HG02763 (cell line): ENCODE measurements around the gene DRGX.

ENCODE experiments used
- ATAC-seq: cut with Tn5 transposase; IDR thresholded peaks from one replicate; pipeline ENCODE4 v1.9.1; 2021; ENCODE audit warnings: mild to moderate bottlenecking, moderate library complexity; ENCODE audit not compliant: unreplicated experiment

The DRGX gene

GRCh38 chr10:49349390-49349789 lies 46.5 kb downstream of the DRGX start:
- ATAC-seq = no peak

- no peak for ATAC-seq
Measured at GRCh38 chr10:49348593-49348992, 47.3 kb downstream of the DRGX start.

GRCh38 chr10:49347827-49348226 lies 48.1 kb downstream of the DRGX start:
- no peak for ATAC-seq

- ATAC-seq = no peak
Measured at GRCh38 chr10:49347342-49347741, 48.5 kb downstream of the DRGX start.

GRCh38 chr10:49344840-49345239 lies 51.0 kb downstream of the DRGX start:
- ATAC-seq = no peak

GRCh38 chr10:49338604-49339003 lies 57.3 kb downstream of the DRGX start:
- no peak for ATAC-seq

- ATAC-seq = no peak
Measured at GRCh38 chr10:49335364-49335972, 60.4 kb downstream of the DRGX start.

- no peak for ATAC-seq
Measured at GRCh38 chr10:49334964-49335363, 60.9 kb downstream of the DRGX start.

- ATAC-seq = no peak
Measured at GRCh38 chr10:49333192-49333591, 62.7 kb downstream of the DRGX start.

GRCh38 chr10:49332768-49333167 lies 63.1 kb downstream of the DRGX start:
- no peak for ATAC-seq

- ATAC-seq = no peak
Measured at GRCh38 chr10:49332333-49332732, 63.6 kb downstream of the DRGX start.

- ATAC-seq = no peak
Measured at GRCh38 chr10:49331431-49331830, 64.5 kb downstream of the DRGX start.

- ATAC-seq = no peak
Measured at GRCh38 chr10:49330127-49330665, 65.7 kb downstream of the DRGX start.

GRCh38 chr10:49329146-49329505 lies 66.8 kb downstream of the DRGX start:
- ATAC-seq = no peak

- ATAC-seq = no peak
Measured at GRCh38 chr10:49328401-49329145, 67.3 kb downstream of the DRGX start.

- ATAC-seq = no peak
Measured at GRCh38 chr10:49327036-49327813, 68.7 kb downstream of the DRGX start.

GRCh38 chr10:49325916-49326783 lies 69.7 kb downstream of the DRGX start:
- no peak for ATAC-seq

- no peak for ATAC-seq
Measured at GRCh38 chr10:49325131-49325915, 70.6 kb downstream of the DRGX start.

GRCh38 chr10:49324711-49325110 lies 71.2 kb downstream of the DRGX start:
- ATAC-seq = no peak

- ATAC-seq = no peak
Measured at GRCh38 chr10:49323896-49324270, 72.0 kb downstream of the DRGX start.
